ENCODE data around the gene CCDC149. TPM values are rescaled to one million over a fixed set of nuclear protein-coding genes. Genes with fewer than 3 reads are reported as not detected.

CCDC149 gene
- total RNA-seq, 4 donors from 2014 or later: 11.5 to 22.4 (median 14.4) TPM

GRCh38 chr4:24862073-24862751 is 50.6 kb downstream of the CCDC149 start:
- TF ChIP-seq, protein P1, sequence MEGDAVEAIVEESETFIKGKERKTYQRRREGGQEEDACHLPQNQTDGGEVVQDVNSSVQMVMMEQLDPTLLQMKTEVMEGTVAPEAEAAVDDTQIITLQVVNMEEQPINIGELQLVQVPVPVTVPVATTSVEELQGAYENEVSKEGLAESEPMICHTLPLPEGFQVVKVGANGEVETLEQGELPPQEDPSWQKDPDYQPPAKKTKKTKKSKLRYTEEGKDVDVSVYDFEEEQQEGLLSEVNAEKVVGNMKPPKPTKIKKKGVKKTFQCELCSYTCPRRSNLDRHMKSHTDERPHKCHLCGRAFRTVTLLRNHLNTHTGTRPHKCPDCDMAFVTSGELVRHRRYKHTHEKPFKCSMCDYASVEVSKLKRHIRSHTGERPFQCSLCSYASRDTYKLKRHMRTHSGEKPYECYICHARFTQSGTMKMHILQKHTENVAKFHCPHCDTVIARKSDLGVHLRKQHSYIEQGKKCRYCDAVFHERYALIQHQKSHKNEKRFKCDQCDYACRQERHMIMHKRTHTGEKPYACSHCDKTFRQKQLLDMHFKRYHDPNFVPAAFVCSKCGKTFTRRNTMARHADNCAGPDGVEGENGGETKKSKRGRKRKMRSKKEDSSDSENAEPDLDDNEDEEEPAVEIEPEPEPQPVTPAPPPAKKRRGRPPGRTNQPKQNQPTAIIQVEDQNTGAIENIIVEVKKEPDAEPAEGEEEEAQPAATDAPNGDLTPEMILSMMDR (IDR thresholded peaks at IDR 0.05): no peak
- ATAC-seq (ENCODE audit: low FRiP score) (no peak), DNase-seq (ENCODE audit: low spot score) (no peak)

- ATAC-seq (ENCODE audit: low FRiP score) (no peak), DNase-seq (ENCODE audit: low spot score) (no peak)
- TF ChIP-seq, protein P1 (IDR thresholded peaks at IDR 0.05): no peak
Observed at GRCh38 chr4:24858550-24858949, 54.3 kb downstream of the CCDC149 start.

DNA sequence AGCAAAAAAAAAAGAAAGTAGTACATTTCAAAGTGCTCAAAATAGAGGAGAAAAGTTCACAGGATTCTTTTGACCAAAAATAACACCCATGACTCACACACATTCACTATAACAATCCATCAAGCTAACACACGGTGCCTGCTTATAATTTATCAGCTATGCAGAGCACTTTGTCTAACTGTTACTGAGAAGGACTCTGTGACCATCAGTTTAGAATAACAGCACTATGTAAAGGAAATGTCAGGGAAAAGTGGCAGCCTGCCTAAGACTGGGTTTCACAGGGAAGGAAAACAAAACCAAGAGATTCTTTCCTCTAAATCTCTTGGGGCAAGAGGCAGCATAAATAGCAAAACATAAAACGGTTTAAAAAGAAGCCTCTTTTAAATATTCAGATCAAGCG is 54.8 kb downstream of the CCDC149 start:
- TF ChIP-seq, protein P1 (IDR thresholded peaks at IDR 0.05): no peak
- DNase-seq (ENCODE audit: low spot score): no peak
- ATAC-seq (ENCODE audit: low FRiP score): peak; percentile 75

GRCh38 chr4:24856586-24856985 is 56.3 kb downstream of the CCDC149 start:
- TF ChIP-seq, protein P1 (IDR thresholded peaks at IDR 0.05): no peak
- DNase-seq (ENCODE audit: low spot score) (no peak), ATAC-seq (ENCODE audit: low FRiP score) (no peak)

DNA sequence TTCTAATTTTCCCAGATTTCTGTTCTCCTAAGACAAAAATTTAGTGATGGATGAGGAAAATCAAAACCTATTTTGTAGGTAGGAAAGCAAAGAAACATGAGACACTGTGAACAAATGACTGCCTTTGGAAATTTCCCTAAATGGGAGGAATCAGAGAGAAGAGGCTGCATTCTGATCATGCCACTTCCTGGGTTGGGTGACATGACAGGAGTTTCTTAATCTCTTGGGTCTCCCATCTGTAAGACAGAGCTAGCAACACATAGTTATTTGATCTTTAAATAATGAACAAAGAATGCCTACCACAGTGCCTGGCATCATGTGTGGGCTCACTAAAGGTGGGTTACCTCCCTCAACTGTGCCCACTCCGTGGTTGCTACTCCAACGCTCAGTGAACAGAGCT is 57.1 kb downstream of the CCDC149 start:
- no peak for ATAC-seq (ENCODE audit: low FRiP score)
- TF ChIP-seq, protein P1 (IDR thresholded peaks at IDR 0.05): no peak
- no peak for DNase-seq (ENCODE audit: low spot score)

GRCh38 chr4:24853142-24853541 is 59.7 kb downstream of the CCDC149 start:
- DNase-seq (ENCODE audit: low spot score) (no peak), ATAC-seq (ENCODE audit: low FRiP score) (no peak)
- TF ChIP-seq, protein P1 (IDR thresholded peaks at IDR 0.05): no peak

GRCh38 chr4:24850674-24851073 is 62.2 kb downstream of the CCDC149 start:
- DNase-seq (ENCODE audit: low spot score) (no peak), ATAC-seq (ENCODE audit: low FRiP score) (no peak)

More at GRCh38 chr4:24850674-24851073, 62.2 kb downstream of the CCDC149 start:
- TF ChIP-seq, protein P1 (IDR thresholded peaks at IDR 0.05): no peak
